Suprapubic skin (tissue), 4 donors: ENCODE data around the gene KRTAP9-9. TPM values are rescaled to one million over a fixed set of nuclear protein-coding genes. Genes with fewer than 3 reads are reported as not detected.
"Not testable (repeated sequence)": the region's sequence is repeated elsewhere in the genome, so short reads cannot be mapped to it uniquely, and the experiment has no call there.

ENCODE experiments used
- DNase-seq, 2 donors: peaks; one replicate each; pipeline ENCODE4 v3.0.0-alpha.2; 2019; ENCODE audit warnings: low spot score in 2 of 2
- H3K27ac ChIP-seq: fragments of 200-600 bp; sonication (generic); one replicate; pipeline ENCODE4 v1.5.1; 2019
- H3K27me3 ChIP-seq: fragments of 200-600 bp; sonication (generic); one replicate; pipeline ENCODE4 v1.5.1; 2019
- H3K36me3 ChIP-seq: fragments of 200-600 bp; sonication (generic); one replicate; pipeline ENCODE4 v1.5.1; 2019
- H3K4me1 ChIP-seq: fragments of 200-600 bp; sonication (generic); one replicate; pipeline ENCODE4 v1.5.1; 2019
- H3K4me3 ChIP-seq: fragments of 200-600 bp; sonication (generic); one replicate; pipeline ENCODE4 v1.5.1; 2019; ENCODE audit warnings: mild to moderate bottlenecking
- H3K9me3 ChIP-seq: fragments of 200-600 bp; sonication (generic); one replicate; pipeline ENCODE4 v1.5.1; 2019
- EP300 ChIP-seq: sonication (generic); formaldehyde crosslinking; IDR thresholded peaks from one replicate; pipeline ENCODE4 v1.6.1; 2017; ENCODE audit warnings: antibody characterized with exemption
- POLR2A ChIP-seq, 2 donors: fragments of 450-650 bp; IDR thresholded peaks; one replicate each; pipeline ENCODE4 v1.6.1; 2017; ENCODE audit warnings: antibody characterized with exemption in 2 of 2, mild to moderate bottlenecking in 2 of 2, moderate library complexity in 2 of 2
- POLR2AphosphoS5 ChIP-seq, 3 donors: sonication (generic); formaldehyde crosslinking; IDR thresholded peaks; one replicate each; pipeline ENCODE4 v1.6.1; 2017; ENCODE audit warnings: antibody characterized with exemption in 3 of 3
- WGBS: methylation state at CpG from one replicate; pipeline ENCODE4 v1.1.5; 2018; 5-methylcytosine and 5-hydroxymethylcytosine counted together
- total RNA-seq, 4 donors: library from RNA; depleted of rRNA; stranded (reverse); fragments of >200 nt; gene quantifications; one replicate each; pipeline ENCODE4 v1.1.0, GENCODE V29; 2016
- TF ChIP-seq, protein P1 (sequence below), 2 donors: fragments of 200-600 bp in 1 of 2; fragments of 450-650 bp in 1 of 2; sonication (generic) in 1 of 2; IDR thresholded peaks; one replicate each; pipeline ENCODE4 v1.5.1; 2016 to 2019; ENCODE audit warnings: antibody characterized with exemption in 2 of 2, mild to moderate bottlenecking in 1 of 2, moderate library complexity in 1 of 2

The KRTAP9-9 gene
- total RNA-seq, 4 donors from 2014 or later: 14.3 to 53.1 (median 23.9) TPM; not detected in 1

DNA sequence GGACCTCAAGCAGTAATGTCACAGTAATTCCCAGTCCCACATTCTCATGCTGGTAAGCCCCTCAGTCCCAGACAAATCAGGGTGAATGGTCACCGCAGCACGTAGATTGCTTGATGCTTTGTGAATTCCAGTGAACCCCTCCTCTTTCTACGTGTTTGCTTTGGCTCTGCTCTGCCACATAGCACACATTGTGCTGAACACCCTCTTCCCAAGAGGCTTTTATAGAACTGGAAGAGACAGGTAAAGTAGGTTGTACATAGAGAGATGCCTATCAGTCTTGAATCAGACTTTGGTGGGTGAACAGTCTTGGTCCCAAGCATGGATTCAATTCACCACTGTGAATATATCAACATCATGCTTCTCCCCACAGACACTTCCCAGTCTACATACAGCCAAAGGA is 9.4 kb downstream of the KRTAP9-9 start:
- Histone ChIP-seq H3K4me3 (no peak overlapping the region), H3K27ac (no peak overlapping the region), H3K9me3 (no peaks in the 10 kb centered on the region), H3K27me3 (peaks cover 15% of the 10 kb centered on the region), H3K4me1 (no peaks in the 10 kb centered on the region), H3K36me3 (no peaks in the 10 kb centered on the region)
- WGBS: 93% methylated on average over 3 of the region's 3 CpGs
- TF ChIP-seq POLR2A (IDR thresholded peaks at IDR 0.05): no peak
- no peak for DNase-seq

DNA sequence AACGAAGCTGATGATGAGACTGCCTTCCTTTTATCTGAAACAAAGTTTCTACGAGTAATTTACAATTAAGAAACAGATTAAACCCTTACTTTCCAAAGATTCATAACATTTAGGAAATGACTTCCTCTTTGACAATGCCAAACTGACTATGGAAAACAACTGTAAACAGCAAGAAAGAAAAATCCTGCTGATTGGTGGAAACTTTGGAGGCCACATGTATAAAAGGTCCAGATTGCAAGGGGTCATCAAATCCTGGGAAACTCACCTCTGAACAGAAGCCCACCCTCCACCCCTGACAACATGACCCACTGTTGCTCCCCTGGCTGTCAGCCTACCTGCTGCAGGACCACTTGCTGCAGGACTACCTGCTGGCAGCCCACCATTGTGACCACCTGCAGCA is 9.9 kb downstream of the KRTAP9-9 start, which contains the start of gene KRTAP9-6:
KRTAP9-6 (plus strand) TSS at position 301 of the 400 bp plus-strand sequence; CDS start at position 301, 0 bp downstream.
- peaks cover 15% of the 10 kb centered on the region for H3K27me3 ChIP-seq
- H3K9me3 ChIP-seq: no peaks in the 10 kb centered on the region
- H3K36me3 ChIP-seq: no peaks in the 10 kb centered on the region
- no peak within 1 kb of the TSS for H3K4me3 ChIP-seq
- no peak within 1 kb of the TSS for H3K27ac ChIP-seq
- TF ChIP-seq EP300 (no peak), POLR2AphosphoS5 (IDR thresholded peaks at IDR 0.05) (no peak), POLR2A (IDR thresholded peaks at IDR 0.05) (no peak)
- TF ChIP-seq, protein P1, sequence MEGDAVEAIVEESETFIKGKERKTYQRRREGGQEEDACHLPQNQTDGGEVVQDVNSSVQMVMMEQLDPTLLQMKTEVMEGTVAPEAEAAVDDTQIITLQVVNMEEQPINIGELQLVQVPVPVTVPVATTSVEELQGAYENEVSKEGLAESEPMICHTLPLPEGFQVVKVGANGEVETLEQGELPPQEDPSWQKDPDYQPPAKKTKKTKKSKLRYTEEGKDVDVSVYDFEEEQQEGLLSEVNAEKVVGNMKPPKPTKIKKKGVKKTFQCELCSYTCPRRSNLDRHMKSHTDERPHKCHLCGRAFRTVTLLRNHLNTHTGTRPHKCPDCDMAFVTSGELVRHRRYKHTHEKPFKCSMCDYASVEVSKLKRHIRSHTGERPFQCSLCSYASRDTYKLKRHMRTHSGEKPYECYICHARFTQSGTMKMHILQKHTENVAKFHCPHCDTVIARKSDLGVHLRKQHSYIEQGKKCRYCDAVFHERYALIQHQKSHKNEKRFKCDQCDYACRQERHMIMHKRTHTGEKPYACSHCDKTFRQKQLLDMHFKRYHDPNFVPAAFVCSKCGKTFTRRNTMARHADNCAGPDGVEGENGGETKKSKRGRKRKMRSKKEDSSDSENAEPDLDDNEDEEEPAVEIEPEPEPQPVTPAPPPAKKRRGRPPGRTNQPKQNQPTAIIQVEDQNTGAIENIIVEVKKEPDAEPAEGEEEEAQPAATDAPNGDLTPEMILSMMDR (IDR thresholded peaks at IDR 0.05): no peak
- WGBS: 55% methylated on average over 2 of the region's 2 CpGs
- H3K4me1 ChIP-seq: no peaks in the 10 kb centered on the region
- DNase-seq: no peak

DNA sequence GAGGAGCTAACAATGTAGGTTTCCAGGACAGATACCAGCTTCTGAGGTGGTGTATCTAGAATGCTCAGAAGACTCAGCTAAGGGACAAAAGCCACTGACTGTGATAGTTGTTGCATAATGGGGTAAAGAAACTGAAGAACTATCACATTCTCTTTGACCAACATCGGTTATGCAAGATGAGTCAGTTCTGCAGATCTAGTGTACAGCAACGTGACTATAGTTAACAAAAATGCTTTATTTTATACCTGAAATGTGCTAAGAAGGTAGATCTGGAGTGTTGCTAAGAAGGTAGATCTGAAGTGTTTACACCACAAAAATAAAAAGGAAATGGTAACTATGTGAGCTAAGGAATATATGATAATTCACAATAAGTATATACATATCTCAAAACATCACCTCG is 12.5 kb downstream of the KRTAP9-9 start:
- H3K4me3 ChIP-seq: no peak overlapping the region
- H3K36me3 ChIP-seq: no peaks in the 10 kb centered on the region
- no peak for TF ChIP-seq EP300
- TF ChIP-seq, protein P1 (IDR thresholded peaks at IDR 0.05): no peak
- no peak for TF ChIP-seq POLR2A (IDR thresholded peaks at IDR 0.05)
- no peak for TF ChIP-seq POLR2AphosphoS5 (IDR thresholded peaks at IDR 0.05)
- 92% methylated on average over 3 of the region's 3 CpGs for WGBS
- DNase-seq: no peak
- H3K9me3 ChIP-seq: no peaks in the 10 kb centered on the region
- no peaks in the 10 kb centered on the region for H3K4me1 ChIP-seq
- no peak overlapping the region for H3K27ac ChIP-seq
- H3K27me3 ChIP-seq: peaks cover 9% of the 10 kb centered on the region

DNA sequence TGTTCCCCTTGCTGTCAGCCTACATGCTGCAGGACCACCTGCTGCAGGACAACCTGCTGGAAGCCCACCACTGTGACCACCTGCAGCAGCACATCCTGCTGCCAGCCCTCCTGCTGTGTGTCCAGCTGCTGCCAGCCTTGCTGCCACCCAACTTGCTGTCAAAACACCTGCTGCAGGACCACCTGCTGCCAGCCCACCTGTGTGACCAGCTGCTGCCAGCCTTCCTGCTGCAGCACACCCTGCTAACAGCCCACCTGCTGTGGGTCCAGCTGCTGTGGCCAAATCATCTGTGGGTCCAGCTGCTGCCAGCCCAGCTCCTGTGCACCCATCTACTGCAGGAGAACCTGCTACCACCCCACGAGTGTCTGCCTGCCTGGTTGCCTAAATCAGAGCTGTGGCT is 16.1 kb downstream of the KRTAP9-9 start:
- no CpG with 5 or more reads among the region's 1 CpG for WGBS

DNA sequence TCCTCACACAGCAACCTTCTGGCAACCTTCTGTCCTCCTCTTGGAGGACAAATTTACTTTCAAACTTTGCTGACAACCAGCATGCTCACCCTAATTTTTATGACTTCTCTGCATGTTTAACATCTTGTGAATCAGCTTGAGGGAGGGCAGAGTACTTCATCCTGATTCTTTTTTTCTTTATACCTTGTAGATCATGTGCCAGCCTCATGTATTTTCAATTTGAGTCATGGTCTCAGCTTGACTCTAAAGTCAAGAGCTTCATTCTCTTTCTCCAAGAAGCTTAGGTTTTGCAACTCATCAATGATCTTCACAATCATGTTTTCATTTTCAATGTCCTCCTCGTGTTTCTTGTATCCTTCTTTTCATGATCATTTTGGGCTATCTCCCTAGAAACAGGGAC is 16.7 kb downstream of the KRTAP9-9 start:
- TF ChIP-seq, protein P1 (IDR thresholded peaks at IDR 0.05): no peak
- no peaks in the 10 kb centered on the region for H3K36me3 ChIP-seq
- WGBS: 33% methylated on average over 1 of the region's 1 CpG
- H3K4me3 ChIP-seq: no peak overlapping the region
- DNase-seq: no peak
- no peaks in the 10 kb centered on the region for H3K9me3 ChIP-seq
- H3K4me1 ChIP-seq: no peaks in the 10 kb centered on the region
- peaks cover 5% of the 10 kb centered on the region for H3K27me3 ChIP-seq
- no peak overlapping the region for H3K27ac ChIP-seq

More for the DNA sequence above, 16.1 kb downstream of the KRTAP9-9 start:
- not testable (repeated sequence) for H3K4me3 ChIP-seq, H3K27ac ChIP-seq, H3K4me1 ChIP-seq, H3K9me3 ChIP-seq, H3K36me3 ChIP-seq, H3K27me3 ChIP-seq, DNase-seq

DNA sequence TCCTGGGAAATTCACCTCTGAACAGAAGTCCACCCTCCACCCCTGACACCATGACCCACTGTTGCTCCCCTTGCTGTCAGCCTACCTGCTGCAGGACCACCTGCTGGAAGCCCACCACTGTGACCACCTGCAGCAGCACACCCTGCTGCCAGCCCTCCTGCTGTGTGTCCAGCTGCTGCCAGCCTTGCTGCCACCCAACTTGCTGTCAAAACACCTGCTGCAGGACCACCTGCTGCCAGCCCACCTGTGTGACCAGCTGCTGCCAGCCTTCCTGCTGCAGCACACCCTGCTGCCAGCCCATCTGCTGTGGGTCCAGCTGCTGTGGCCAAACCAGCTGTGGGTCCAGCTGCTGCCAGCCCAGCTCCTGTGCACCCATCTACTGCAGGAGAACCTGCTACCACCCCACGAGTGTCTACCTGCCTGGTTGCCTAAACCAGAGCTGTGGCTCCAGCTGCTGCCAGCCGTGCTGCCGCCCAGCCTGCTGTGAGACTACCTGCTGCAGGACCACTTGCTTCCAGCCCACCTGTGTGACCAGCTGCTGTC is 20.5 kb downstream of the KRTAP9-9 start, which contains the start of gene KRTAP9-7:
KRTAP9-7 (plus strand) TSS at position 51 of the 543 bp plus-strand sequence; CDS start at position 51, 0 bp downstream.
- not testable (repeated sequence) for H3K27ac ChIP-seq, H3K9me3 ChIP-seq, DNase-seq, H3K27me3 ChIP-seq, H3K36me3 ChIP-seq, H3K4me3 ChIP-seq, H3K4me1 ChIP-seq
- 100% methylated on average over 2 of the region's 3 CpGs for WGBS
